PC-3 (cell line): ENCODE measurements around the gene RXFP1.

Experiments
- CTCF ChIP-seq: fragments of 300-600 bp; sonication (generic); conservative IDR thresholded peaks from 2 replicates; pipeline ENCODE4 v1.5.1; 2017; ENCODE audit warnings: antibody characterized with exemption, low read depth, mild to moderate bottlenecking, low read length
- EZH2phosphoT487 ChIP-seq: fragments of 300-600 bp; sonication (generic); IDR thresholded peaks from 2 replicates; pipeline ENCODE4 v1.6.1; 2018; ENCODE audit warnings: mild to moderate bottlenecking, antibody characterized with exemption, low read length, borderline replicate concordance

- TF ChIP-seq CTCF (no peak), EZH2phosphoT487 (no peak)
Measured at GRCh38 chr4:158529505-158529904, 7.8 kb downstream of the RXFP1 start.
